ENCODE results near the gene NEK11.

Gene NEK11

GRCh38 chr3:131224886-131225550, 198.3 kb downstream of the NEK11 start:
- no peak for DNase-seq (ENCODE audit: low spot score)

GRCh38 chr3:131228522-131228921, 201.8 kb downstream of the NEK11 start:
- no peak for DNase-seq (ENCODE audit: low spot score)

GRCh38 chr3:131231710-131232389, 205.2 kb downstream of the NEK11 start:
- no peak for DNase-seq (ENCODE audit: low spot score)

GRCh38 chr3:131232711-131233267, 206.1 kb downstream of the NEK11 start:
- DNase-seq (ENCODE audit: low spot score) = no peak

GRCh38 chr3:131233900-131234668, 207.4 kb downstream of the NEK11 start:
- no peak for DNase-seq (ENCODE audit: low spot score)

- no peak for DNase-seq (ENCODE audit: low spot score)
Measured at GRCh38 chr3:131236421-131236820, 209.7 kb downstream of the NEK11 start.

- DNase-seq (ENCODE audit: low spot score) = no peak
Measured at GRCh38 chr3:131238496-131238895, 211.8 kb downstream of the NEK11 start.

GRCh38 chr3:131239267-131239666, 212.6 kb downstream of the NEK11 start:
- DNase-seq (ENCODE audit: low spot score) = no peak

- DNase-seq (ENCODE audit: low spot score) = peak; percentile 20
Measured at GRCh38 chr3:131242201-131242600, 215.5 kb downstream of the NEK11 start.

GRCh38 chr3:131250466-131250865, 223.8 kb downstream of the NEK11 start:
- DNase-seq (ENCODE audit: low spot score) = no peak

GRCh38 chr3:131260525-131260924, 233.8 kb downstream of the NEK11 start:
- DNase-seq (ENCODE audit: low spot score) = no peak

GRCh38 chr3:131261104-131261503, 234.4 kb downstream of the NEK11 start:
- DNase-seq (ENCODE audit: low spot score) = no peak

GRCh38 chr3:131275556-131275955, 248.9 kb downstream of the NEK11 start:
- DNase-seq (ENCODE audit: low spot score) = no peak

- no peak for DNase-seq (ENCODE audit: low spot score)
Measured at GRCh38 chr3:131277836-131278497, 251.3 kb downstream of the NEK11 start.

- no peak for DNase-seq (ENCODE audit: low spot score)
Measured at GRCh38 chr3:131279577-131279976, 252.9 kb downstream of the NEK11 start.

GRCh38 chr3:131282379-131282778, 255.7 kb downstream of the NEK11 start:
- DNase-seq (ENCODE audit: low spot score) = no peak

- no peak for DNase-seq (ENCODE audit: low spot score)
Measured at GRCh38 chr3:131282967-131283366, 256.3 kb downstream of the NEK11 start.

- DNase-seq (ENCODE audit: low spot score) = no peak
Measured at GRCh38 chr3:131283862-131284261, 257.2 kb downstream of the NEK11 start.

GRCh38 chr3:131284302-131284701, 257.6 kb downstream of the NEK11 start:
- no peak for DNase-seq (ENCODE audit: low spot score)

GRCh38 chr3:131285456-131285855, 258.8 kb downstream of the NEK11 start:
- DNase-seq (ENCODE audit: low spot score) = no peak

- no peak for DNase-seq (ENCODE audit: low spot score)
Measured at GRCh38 chr3:131299836-131300235, 273.2 kb downstream of the NEK11 start.

GRCh38 chr3:131303848-131304247, 277.2 kb downstream of the NEK11 start:
- DNase-seq (ENCODE audit: low spot score) = no peak
